Effector memory CD4-positive, alpha-beta T cell (primary cell): ENCODE results near the gene NECTIN3.

ENCODE experiments used
- DNase-seq, 3 donors: peaks; one replicate each; pipeline ENCODE4 v3.0.0-alpha.2; 2020
- H3K27ac ChIP-seq: 2 replicates; pipeline ENCODE4 v1.7.0; 2013; ENCODE audit warnings: mild to moderate bottlenecking, low read length, moderate library complexity; ENCODE audit not compliant: insufficient read depth, poor library complexity, severe bottlenecking
- H3K27me3 ChIP-seq: replicated peaks from 2 replicates; pipeline ENCODE4 v1.7.0; 2013; ENCODE audit warnings: mild to moderate bottlenecking, low read length; ENCODE audit not compliant: insufficient read depth, control insufficient read depth, poor library complexity, severe bottlenecking
- H3K36me3 ChIP-seq: 2 replicates; pipeline ENCODE4 v1.7.0; 2013; ENCODE audit warnings: mild to moderate bottlenecking, low read length, moderate library complexity; ENCODE audit not compliant: control insufficient read depth, insufficient read depth
- H3K4me1 ChIP-seq: 2 replicates; pipeline ENCODE4 v1.7.0; 2013; ENCODE audit warnings: low read length, mild to moderate bottlenecking; ENCODE audit not compliant: control insufficient read depth, insufficient read depth, poor library complexity, severe bottlenecking
- H3K4me3 ChIP-seq: 2 replicates; pipeline ENCODE4 v1.7.0; 2013; ENCODE audit warnings: low read length, low read depth, mild to moderate bottlenecking; ENCODE audit not compliant: insufficient read depth, poor library complexity, severe bottlenecking
- H3K9me3 ChIP-seq: 2 replicates; pipeline ENCODE4 v1.7.0; 2013; ENCODE audit warnings: mild to moderate bottlenecking, low read length, moderate library complexity; ENCODE audit not compliant: control insufficient read depth

NECTIN3 gene

DNA sequence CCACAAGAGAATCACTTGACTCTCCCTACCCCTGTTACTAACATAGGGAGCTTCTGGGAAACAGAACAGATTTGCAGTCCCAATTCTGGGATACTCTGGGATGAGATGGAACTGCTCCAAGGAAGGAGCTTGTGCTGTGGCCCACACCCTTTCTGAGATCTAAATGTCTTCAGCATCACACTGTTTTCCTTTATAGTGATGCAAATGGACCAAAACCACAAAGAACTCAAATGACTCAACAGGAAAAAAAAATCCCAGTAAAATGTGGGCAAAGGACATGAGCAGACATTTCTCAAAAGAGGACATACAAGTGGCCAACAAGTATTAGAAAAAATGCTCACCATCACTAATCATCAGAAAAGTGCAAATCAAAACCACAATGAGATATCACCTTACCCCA is 155.6 kb downstream of the NECTIN3 start:
- Histone ChIP-seq H3K27ac (no peak overlapping the region), H3K4me3 (no peak overlapping the region), H3K4me1 (no peaks in the 10 kb centered on the region), H3K27me3 (no peaks in the 10 kb centered on the region), H3K36me3 (no peaks in the 10 kb centered on the region), H3K9me3 (no peaks in the 10 kb centered on the region)
- no peak for DNase-seq

DNA sequence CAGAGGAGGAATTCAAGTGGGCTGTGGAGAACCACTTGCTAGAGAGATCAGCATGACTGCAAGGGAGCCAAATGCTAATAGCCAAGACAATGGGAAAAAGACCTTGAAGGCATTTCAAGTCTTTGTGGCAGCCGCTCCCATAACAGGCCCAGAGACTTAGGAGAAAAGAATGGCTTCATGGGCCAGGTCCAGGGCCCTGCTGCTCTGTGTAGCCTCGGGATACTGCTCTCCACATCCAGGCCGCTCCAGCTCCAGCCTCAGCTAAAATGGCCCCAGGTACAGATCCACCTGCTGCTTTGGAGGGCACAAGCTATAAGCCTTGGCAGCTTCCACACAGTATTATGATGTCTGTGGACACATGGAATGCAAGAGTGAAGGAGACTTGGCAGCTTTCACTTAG is 157.7 kb downstream of the NECTIN3 start:
- DNase-seq, result no peak
- Histone ChIP-seq H3K27ac (no peak overlapping the region), H3K27me3 (no peaks in the 10 kb centered on the region), H3K4me3 (no peak overlapping the region), H3K9me3 (no peaks in the 10 kb centered on the region), H3K36me3 (no peaks in the 10 kb centered on the region), H3K4me1 (no peaks in the 10 kb centered on the region)

DNA sequence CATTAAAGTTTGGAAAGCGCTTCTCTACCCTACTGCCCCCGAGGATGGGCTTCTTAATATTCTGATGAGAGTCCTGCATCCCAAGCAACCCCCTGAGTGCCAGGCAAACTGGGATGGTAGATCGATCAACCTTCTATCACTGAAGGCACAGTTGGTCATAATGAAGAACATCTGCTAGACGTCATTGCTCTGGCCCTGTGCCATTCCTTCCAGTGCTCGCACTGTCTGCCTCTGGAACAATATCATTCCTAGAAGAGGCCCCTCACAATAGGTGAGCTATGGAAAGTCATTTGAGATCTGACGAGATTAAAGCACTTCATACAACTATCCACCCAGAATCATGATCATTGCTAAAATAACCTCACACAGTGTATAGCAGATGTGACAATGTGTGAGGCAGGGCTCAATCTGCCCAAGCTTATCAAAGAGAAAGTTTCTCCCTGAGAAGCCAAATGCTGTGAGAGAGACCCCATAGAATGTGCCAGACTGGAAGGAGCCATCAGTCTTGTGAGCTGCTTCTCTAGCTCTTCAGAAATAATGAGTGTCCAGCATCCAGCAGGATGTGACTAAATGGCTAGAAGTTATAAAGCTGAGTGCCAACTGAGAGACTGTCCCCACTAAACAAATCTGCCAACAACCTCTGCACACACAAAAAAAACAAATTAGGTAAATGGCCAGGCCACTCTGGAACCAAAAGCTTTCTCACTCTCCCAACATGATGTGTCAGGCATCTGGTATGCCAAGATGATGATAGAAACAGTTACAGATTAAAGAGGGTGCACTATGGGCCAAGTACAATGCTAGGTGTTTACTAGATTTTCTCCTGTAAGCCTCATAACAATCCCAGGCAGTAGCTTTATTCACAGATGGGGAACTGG is 165.5 kb downstream of the NECTIN3 start:
- no peaks in the 10 kb centered on the region for H3K36me3 ChIP-seq
- DNase-seq, result no peak
- H3K4me1 ChIP-seq, result peaks cover 4% of the 10 kb centered on the region
- H3K27ac ChIP-seq, result no peak overlapping the region
- no peaks in the 10 kb centered on the region for H3K9me3 ChIP-seq
- H3K27me3 ChIP-seq, result no peaks in the 10 kb centered on the region
- no peak overlapping the region for H3K4me3 ChIP-seq

DNA sequence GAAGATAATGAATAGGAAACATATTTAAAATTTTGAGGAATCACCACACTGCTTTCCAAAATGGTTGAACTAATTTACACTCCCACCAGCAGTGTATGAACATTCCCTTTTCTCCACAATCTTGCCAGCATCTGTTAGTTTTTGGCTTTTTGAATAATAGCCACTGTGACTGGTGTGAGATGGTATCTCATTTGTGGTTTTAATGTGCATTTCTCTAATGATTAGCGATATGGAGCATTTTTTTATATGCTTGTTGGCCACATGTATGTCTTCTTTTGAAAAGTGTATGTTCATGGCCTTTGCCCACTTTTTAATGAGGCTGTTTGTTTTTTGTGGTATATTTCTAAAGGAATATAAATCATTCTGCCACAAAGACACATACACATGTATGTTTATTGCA is 166.3 kb downstream of the NECTIN3 start:
- H3K4me3 ChIP-seq, result no peak overlapping the region
- no peaks in the 10 kb centered on the region for H3K36me3 ChIP-seq
- H3K4me1 ChIP-seq, result peaks cover 4% of the 10 kb centered on the region
- H3K9me3 ChIP-seq, result no peaks in the 10 kb centered on the region
- no peak for DNase-seq
- no peaks in the 10 kb centered on the region for H3K27me3 ChIP-seq
- H3K27ac ChIP-seq, result no peak overlapping the region

DNA sequence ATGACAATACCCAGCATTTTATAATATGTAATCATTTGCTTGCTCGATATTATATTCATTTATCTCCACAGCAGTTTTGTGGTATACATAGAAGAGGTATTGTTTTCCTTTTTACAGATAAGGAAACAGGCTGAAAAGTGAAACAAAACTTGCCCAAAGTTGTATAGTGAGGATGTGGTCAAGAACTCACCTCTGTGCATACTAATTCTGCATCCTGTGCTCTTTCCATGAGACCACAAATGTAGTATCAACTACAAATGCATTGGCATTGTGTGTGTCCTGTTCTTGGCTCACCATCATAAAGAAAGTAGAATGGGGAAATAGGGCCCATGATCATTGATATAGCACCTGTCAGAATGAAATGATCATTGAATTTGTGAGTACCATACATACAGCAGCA is 167.3 kb downstream of the NECTIN3 start:
- DNase-seq, result no peak
- Histone ChIP-seq H3K4me3 (no peak overlapping the region), H3K9me3 (no peaks in the 10 kb centered on the region), H3K27ac (no peak overlapping the region), H3K4me1 (peaks cover 4% of the 10 kb centered on the region), H3K27me3 (no peaks in the 10 kb centered on the region), H3K36me3 (no peaks in the 10 kb centered on the region)

DNA sequence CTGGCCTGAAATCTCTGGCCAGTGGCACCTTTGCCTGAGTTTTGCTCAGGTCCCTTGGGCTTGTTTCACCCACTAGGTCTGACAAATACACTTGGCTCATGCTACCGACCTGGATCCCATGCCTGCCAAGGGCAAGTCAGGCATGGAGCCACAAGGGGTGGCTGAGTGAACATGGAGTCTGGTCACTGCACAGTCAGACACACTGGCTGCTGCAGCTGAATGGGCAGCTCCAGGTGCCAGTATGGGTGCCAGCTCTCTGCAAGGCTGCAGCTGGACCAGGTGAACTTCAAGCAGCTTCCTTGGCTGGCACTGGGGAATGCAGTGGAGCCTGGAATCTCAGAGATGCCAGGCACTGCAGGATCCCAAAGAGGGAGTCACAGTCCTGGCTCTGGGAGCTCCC is 170.3 kb downstream of the NECTIN3 start:
- Histone ChIP-seq H3K4me3 (no peak overlapping the region), H3K9me3 (no peaks in the 10 kb centered on the region), H3K27me3 (no peaks in the 10 kb centered on the region), H3K36me3 (no peaks in the 10 kb centered on the region), H3K4me1 (peaks cover 4% of the 10 kb centered on the region), H3K27ac (no peak overlapping the region)
- DNase-seq, result no peak
